MM.1S (cell line): ENCODE measurements around the gene NFATC2.

Experiments
- DNase-seq: peaks from one replicate; pipeline ENCODE4 v3.0.0-alpha.2; 2015
- H2AFZ ChIP-seq: fragments of 300-600 bp; sonication (generic); 2 replicates; pipeline ENCODE4 v1.6.0; 2016; ENCODE audit warnings: antibody characterized with exemption, low read length
- H3F3A ChIP-seq: fragments of 300-600 bp; sonication (generic); 2 replicates; pipeline ENCODE4 v1.6.1; 2016; ENCODE audit warnings: mild to moderate bottlenecking, antibody characterized with exemption, low read length, moderate library complexity, mixed read lengths; ENCODE audit not compliant: insufficient read depth
- H3K27ac ChIP-seq: fragments of 300-600 bp; sonication (generic); 2 replicates; pipeline ENCODE4 v1.5.1; 2016; ENCODE audit warnings: mild to moderate bottlenecking, low read length
- H3K27me3 ChIP-seq: fragments of 300-600 bp; sonication (generic); replicated peaks from 2 replicates; pipeline ENCODE4 v1.6.0; 2016; ENCODE audit warnings: low read length; ENCODE audit not compliant: insufficient read depth
- H3K36me3 ChIP-seq: fragments of 300-600 bp; sonication (generic); replicated peaks from 2 replicates; pipeline ENCODE4 v1.6.1; 2016; ENCODE audit warnings: mild to moderate bottlenecking, low read length, mixed read lengths; ENCODE audit not compliant: insufficient read depth
- H3K4me1 ChIP-seq: fragments of 300-600 bp; sonication (generic); 2 replicates; pipeline ENCODE4 v1.6.1; 2016; ENCODE audit warnings: low read length, mixed read lengths
- H3K4me2 ChIP-seq: fragments of 300-600 bp; sonication (generic); 2 replicates; pipeline ENCODE4 v1.6.0; 2016; ENCODE audit warnings: low read depth, low read length
- H3K4me3 ChIP-seq: fragments of 300-600 bp; sonication (generic); 2 replicates; pipeline ENCODE4 v1.5.1; 2016; ENCODE audit warnings: low read length, mixed read lengths
- H3K79me2 ChIP-seq: fragments of 300-600 bp; sonication (generic); 2 replicates; pipeline ENCODE4 v1.6.1; 2016; ENCODE audit warnings: mixed run types, low read length, mixed read lengths
- H3K9ac ChIP-seq: fragments of 300-600 bp; sonication (generic); 2 replicates; pipeline ENCODE4 v1.6.1; 2016; ENCODE audit warnings: low read length, mixed read lengths
- H3K9me2 ChIP-seq: fragments of 300-600 bp; sonication (generic); replicated peaks from 2 replicates; pipeline ENCODE4 v1.6.1; 2016; ENCODE audit warnings: mild to moderate bottlenecking, low read length, mixed read lengths; ENCODE audit not compliant: insufficient read depth
- H3K9me3 ChIP-seq: fragments of 300-600 bp; sonication (generic); replicated peaks from 2 replicates; pipeline ENCODE4 v1.6.1; 2016; ENCODE audit warnings: mild to moderate bottlenecking, low read length, mixed read lengths; ENCODE audit not compliant: insufficient read depth
- H4K20me1 ChIP-seq: fragments of 300-600 bp; sonication (generic); 2 replicates; pipeline ENCODE4 v1.6.1; 2016; ENCODE audit warnings: mild to moderate bottlenecking, low read length, moderate library complexity, mixed read lengths; ENCODE audit not compliant: insufficient read depth
- EZH2 ChIP-seq: fragments of 300-600 bp; sonication (generic); optimal IDR thresholded peaks from 2 replicates; pipeline ENCODE3; 2017; ENCODE audit warnings: low read depth, mild to moderate bottlenecking, antibody characterized with exemption, low read length, mixed read lengths
- EZH2phosphoT487 ChIP-seq: fragments of 300-600 bp; sonication (generic); IDR thresholded peaks from 2 replicates; pipeline ENCODE4 v1.6.1; 2018; ENCODE audit warnings: antibody characterized with exemption, low read length
- TF ChIP-seq, protein P1 (sequence below): fragments of 300-600 bp; sonication (generic); IDR thresholded peaks from 2 replicates; pipeline ENCODE4 v1.5.1; 2016; ENCODE audit warnings: antibody characterized with exemption, low read length, mixed read lengths

Gene NFATC2

DNA sequence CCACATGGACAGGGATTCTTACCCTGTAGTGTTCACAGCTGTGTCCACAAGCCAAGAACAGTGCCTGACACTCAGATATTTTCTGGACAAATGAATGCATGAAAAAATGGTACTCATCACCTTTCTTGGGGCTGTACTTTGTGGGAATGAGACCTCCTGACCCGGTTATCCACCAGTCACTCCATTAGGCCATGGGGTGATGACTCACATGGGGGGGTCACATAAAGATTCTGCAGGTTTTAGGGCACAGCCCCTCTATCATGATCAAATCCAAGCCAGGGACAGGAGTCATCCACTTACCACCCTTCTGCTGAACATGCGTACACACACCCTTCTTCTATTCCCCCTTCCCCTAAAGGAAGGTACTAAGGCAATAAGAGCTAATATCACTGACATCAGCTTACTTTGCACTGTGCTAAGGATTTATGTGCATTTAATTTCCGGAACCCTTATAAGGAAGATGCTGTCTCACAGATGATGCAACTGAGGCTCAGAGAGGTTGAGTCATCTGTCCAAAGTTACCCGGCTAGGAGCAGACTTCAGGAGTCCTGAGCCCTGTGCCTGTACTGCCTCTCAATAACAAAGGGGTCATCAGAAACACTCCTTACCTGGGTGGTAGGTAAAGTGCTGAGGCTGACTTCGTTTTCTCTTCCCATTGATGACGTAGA lies 107.8 kb downstream of the NFATC2 start:
- H3F3A ChIP-seq, result no peaks in the 10 kb centered on the region

DNA sequence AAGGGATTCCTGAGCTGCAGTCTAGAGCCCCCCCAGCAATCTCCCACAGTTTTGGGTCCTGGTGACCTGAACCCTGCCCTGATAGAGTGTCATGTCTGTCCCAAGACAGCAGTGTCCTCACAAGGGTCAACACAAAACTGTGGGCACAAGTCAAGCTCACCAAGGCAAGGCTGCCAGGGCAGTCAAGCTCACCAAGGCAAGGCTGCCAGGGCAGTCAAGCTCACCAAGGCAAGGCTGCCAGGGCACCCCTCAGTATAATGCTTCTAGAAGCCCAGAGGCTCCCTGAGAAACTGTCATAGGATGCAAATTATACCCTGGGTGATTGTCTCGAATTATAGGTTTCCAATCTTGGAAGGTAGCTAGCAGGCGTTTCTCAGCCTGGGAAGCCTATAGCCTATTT lies 108.5 kb downstream of the NFATC2 start:
- H3K9me3 ChIP-seq, result no peaks in the 10 kb centered on the region
- H4K20me1 ChIP-seq, result no peaks in the 10 kb centered on the region
- no peaks in the 10 kb centered on the region for H3K4me1 ChIP-seq
- no peaks in the 10 kb centered on the region for H3K79me2 ChIP-seq
- no peak overlapping the region for H3K9ac ChIP-seq
- H3K4me2 ChIP-seq, result no peak overlapping the region
- H3K27me3 ChIP-seq, result no peaks in the 10 kb centered on the region
- H3K9me2 ChIP-seq, result no peaks in the 10 kb centered on the region
- no peak overlapping the region for H3K27ac ChIP-seq
- no peak overlapping the region for H3K4me3 ChIP-seq
- no peak overlapping the region for H2AFZ ChIP-seq
- no peak for DNase-seq
- H3F3A ChIP-seq, result no peaks in the 10 kb centered on the region
- no peak for TF ChIP-seq EZH2
- no peak for TF ChIP-seq EZH2phosphoT487
- TF ChIP-seq, protein P1, sequence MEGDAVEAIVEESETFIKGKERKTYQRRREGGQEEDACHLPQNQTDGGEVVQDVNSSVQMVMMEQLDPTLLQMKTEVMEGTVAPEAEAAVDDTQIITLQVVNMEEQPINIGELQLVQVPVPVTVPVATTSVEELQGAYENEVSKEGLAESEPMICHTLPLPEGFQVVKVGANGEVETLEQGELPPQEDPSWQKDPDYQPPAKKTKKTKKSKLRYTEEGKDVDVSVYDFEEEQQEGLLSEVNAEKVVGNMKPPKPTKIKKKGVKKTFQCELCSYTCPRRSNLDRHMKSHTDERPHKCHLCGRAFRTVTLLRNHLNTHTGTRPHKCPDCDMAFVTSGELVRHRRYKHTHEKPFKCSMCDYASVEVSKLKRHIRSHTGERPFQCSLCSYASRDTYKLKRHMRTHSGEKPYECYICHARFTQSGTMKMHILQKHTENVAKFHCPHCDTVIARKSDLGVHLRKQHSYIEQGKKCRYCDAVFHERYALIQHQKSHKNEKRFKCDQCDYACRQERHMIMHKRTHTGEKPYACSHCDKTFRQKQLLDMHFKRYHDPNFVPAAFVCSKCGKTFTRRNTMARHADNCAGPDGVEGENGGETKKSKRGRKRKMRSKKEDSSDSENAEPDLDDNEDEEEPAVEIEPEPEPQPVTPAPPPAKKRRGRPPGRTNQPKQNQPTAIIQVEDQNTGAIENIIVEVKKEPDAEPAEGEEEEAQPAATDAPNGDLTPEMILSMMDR, result no peak
- peaks cover 7% of the 10 kb centered on the region; the same call in 1 of the 2 replicates for H3K36me3 ChIP-seq

More for the DNA sequence above, 107.8 kb downstream of the NFATC2 start:
- Histone ChIP-seq H3K79me2 (no peaks in the 10 kb centered on the region), H3K9me2 (no peaks in the 10 kb centered on the region), H3K4me3 (no peak overlapping the region), H2AFZ (no peak overlapping the region), H3K9ac (no peak overlapping the region), H3K4me2 (no peak overlapping the region), H3K9me3 (no peaks in the 10 kb centered on the region), H3K27me3 (no peaks in the 10 kb centered on the region), H3K27ac (no peak overlapping the region), H3K36me3 (peaks cover 7% of the 10 kb centered on the region; the same call in 1 of the 2 replicates), H4K20me1 (no peaks in the 10 kb centered on the region), H3K4me1 (no peaks in the 10 kb centered on the region)
- no peak for DNase-seq
- TF ChIP-seq, protein P1, result no peak
- no peak for TF ChIP-seq EZH2phosphoT487
- no peak for TF ChIP-seq EZH2

DNA sequence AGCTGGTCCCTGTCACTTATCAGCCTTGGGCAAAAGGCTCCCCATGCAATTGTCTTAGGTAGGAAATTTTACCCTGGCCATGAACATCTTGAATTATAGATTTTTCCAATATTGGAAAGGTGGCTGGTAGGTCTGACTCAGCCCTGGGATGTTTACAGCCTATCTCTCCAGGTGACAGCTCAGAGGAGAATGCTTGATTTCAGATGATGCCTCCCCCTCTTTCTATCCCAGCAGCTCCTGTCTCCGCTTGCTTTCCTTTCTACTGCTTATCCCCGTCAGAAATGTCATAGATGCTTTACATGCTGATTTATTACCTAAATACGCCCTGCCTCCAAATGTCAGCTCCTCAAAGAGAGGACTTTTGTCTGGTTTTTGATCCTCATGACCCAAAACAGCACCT lies 109.6 kb downstream of the NFATC2 start:
- no peak for DNase-seq
- Histone ChIP-seq H3K4me1 (no peaks in the 10 kb centered on the region), H3K27me3 (no peaks in the 10 kb centered on the region)

More for the DNA sequence above, 109.6 kb downstream of the NFATC2 start:
- Histone ChIP-seq H3K4me2 (no peak overlapping the region), H3K4me3 (no peak overlapping the region), H3K36me3 (peaks cover 7% of the 10 kb centered on the region; the same call in 1 of the 2 replicates), H3K79me2 (no peaks in the 10 kb centered on the region), H3K9me3 (no peaks in the 10 kb centered on the region), H3K9me2 (no peaks in the 10 kb centered on the region), H3K27ac (no peak overlapping the region), H2AFZ (no peak overlapping the region), H3K9ac (no peak overlapping the region), H3F3A (no peaks in the 10 kb centered on the region), H4K20me1 (no peaks in the 10 kb centered on the region)
- TF ChIP-seq, protein P1, result no peak
- TF ChIP-seq EZH2, result no peak
- no peak for TF ChIP-seq EZH2phosphoT487
